ENCODE results near the gene SNCAIP.

SNCAIP gene

GRCh38 chr5:122429545-122430318, 117.7 kb downstream of the SNCAIP start:
- TF ChIP-seq CTCF (IDR thresholded peaks at IDR 0.05; ENCODE audit: insufficient read depth, missing control alignments) = no peak
- DNase-seq (ENCODE audit: insufficient read length, low spot score) (no peak), FAIRE-seq (peak; percentile 21)

GRCh38 chr5:122430319-122430586, 118.2 kb downstream of the SNCAIP start:
- FAIRE-seq = no peak

GRCh38 chr5:122431298-122431697, 119.3 kb downstream of the SNCAIP start:
- DNase-seq (ENCODE audit: insufficient read length, low spot score) (no peak), FAIRE-seq (no peak)
- TF ChIP-seq CTCF (IDR thresholded peaks at IDR 0.05; ENCODE audit: insufficient read depth, missing control alignments) = no peak

More at GRCh38 chr5:122430319-122430586, 118.2 kb downstream of the SNCAIP start:
- no peak for DNase-seq (ENCODE audit: insufficient read length, low spot score)
- no peak for TF ChIP-seq CTCF (IDR thresholded peaks at IDR 0.05; ENCODE audit: insufficient read depth, missing control alignments)

GRCh38 chr5:122434205-122434970, 122.4 kb downstream of the SNCAIP start:
- no peak for FAIRE-seq
- no peak for TF ChIP-seq CTCF (IDR thresholded peaks at IDR 0.05; ENCODE audit: insufficient read depth, missing control alignments)
- no peak for DNase-seq (ENCODE audit: insufficient read length, low spot score)

GRCh38 chr5:122435234-122435633, 123.2 kb downstream of the SNCAIP start:
- TF ChIP-seq CTCF (IDR thresholded peaks at IDR 0.05; ENCODE audit: insufficient read depth, missing control alignments) = no peak
- FAIRE-seq (no peak), DNase-seq (ENCODE audit: insufficient read length, low spot score) (no peak)

GRCh38 chr5:122435761-122436160, 123.7 kb downstream of the SNCAIP start:
- FAIRE-seq (no peak), DNase-seq (ENCODE audit: insufficient read length, low spot score) (no peak)
- TF ChIP-seq CTCF (IDR thresholded peaks at IDR 0.05; ENCODE audit: insufficient read depth, missing control alignments) = no peak

GRCh38 chr5:122436615-122437014, 124.6 kb downstream of the SNCAIP start:
- no peak for FAIRE-seq
- TF ChIP-seq CTCF (IDR thresholded peaks at IDR 0.05; ENCODE audit: insufficient read depth, missing control alignments) = no peak
- no peak for DNase-seq (ENCODE audit: insufficient read length, low spot score)

Measured in D721Med (cell line).